Stimulated activated naive CD8-positive, alpha-beta T cell treated with anti-CD3 and anti-CD28 coated beads, Interleukin-15, amount 100 ng/mL, for 72 hours (primary cell): Measurements from ENCODE around the gene MVD.

Source experiments
- ATAC-seq: fragments of 150-1000 bp; cut with Tn5 transposase; 2 replicates; pipeline ENCODE4 v1.10.0; 2021; ENCODE audit warnings: mild to moderate bottlenecking, moderate library complexity
- DNase-seq, 2 donors: peaks; one replicate each; pipeline ENCODE4 v3.0.0; 2021 to 2022
- H3K27ac Mint-ChIP-seq, 2 donors: one replicate each; pipeline ENCODE4 v1.8.0; 2022; ENCODE audit warnings: mild to moderate bottlenecking in 2 of 2, mixed read lengths in 2 of 2, moderate library complexity in 2 of 2
- H3K27me3 Mint-ChIP-seq: one replicate; pipeline ENCODE4 v1.8.0; 2022; ENCODE audit warnings: mixed read lengths
- H3K4me1 Mint-ChIP-seq: one replicate; pipeline ENCODE4 v1.8.0; 2022; ENCODE audit warnings: mild to moderate bottlenecking, mixed read lengths
- H3K4me3 Mint-ChIP-seq, 2 donors: one replicate each; pipeline ENCODE4 v1.8.0; 2022; ENCODE audit warnings: mild to moderate bottlenecking in 2 of 2, mixed read lengths in 2 of 2, moderate library complexity in 1 of 2
- H3K9me3 Mint-ChIP-seq, 2 donors: one replicate each; pipeline ENCODE4 v1.8.0; 2022; ENCODE audit warnings: mixed read lengths in 2 of 2

Gene MVD, protein sequence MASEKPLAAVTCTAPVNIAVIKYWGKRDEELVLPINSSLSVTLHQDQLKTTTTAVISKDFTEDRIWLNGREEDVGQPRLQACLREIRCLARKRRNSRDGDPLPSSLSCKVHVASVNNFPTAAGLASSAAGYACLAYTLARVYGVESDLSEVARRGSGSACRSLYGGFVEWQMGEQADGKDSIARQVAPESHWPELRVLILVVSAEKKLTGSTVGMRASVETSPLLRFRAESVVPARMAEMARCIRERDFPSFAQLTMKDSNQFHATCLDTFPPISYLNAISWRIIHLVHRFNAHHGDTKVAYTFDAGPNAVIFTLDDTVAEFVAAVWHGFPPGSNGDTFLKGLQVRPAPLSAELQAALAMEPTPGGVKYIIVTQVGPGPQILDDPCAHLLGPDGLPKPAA

GRCh38 chr16:88662843-88663606 lies at the start of gene MVD:
Gene MVD, minus strand, starts transcription at chr16:88663091. Its CDS starts 11 bp downstream, at chr16:88663080.
- peak; percentile 94 to 97 for DNase-seq
- Mint-ChIP-seq H3K4me1 (peaks cover 31% of the 10 kb centered on the region), H3K27ac (peak within 1 kb of the TSS; percentile 91 to 96), H3K9me3 (no peaks in the 10 kb centered on the region), H3K4me3 (peak within 1 kb of the TSS; percentile 94 to 97), H3K27me3 (no peaks in the 10 kb centered on the region)
- ATAC-seq, result peak; percentile 98

GRCh38 chr16:88712362-88712979 lies 49.6 kb upstream of the MVD start:
- Mint-ChIP-seq H3K4me3 (no peak overlapping the region), H3K4me1 (peaks cover 33% of the 10 kb centered on the region), H3K27ac (no peak overlapping the region), H3K9me3 (no peaks in the 10 kb centered on the region), H3K27me3 (no peaks in the 10 kb centered on the region)
- no peak for DNase-seq
- ATAC-seq, result no peak

DNA sequence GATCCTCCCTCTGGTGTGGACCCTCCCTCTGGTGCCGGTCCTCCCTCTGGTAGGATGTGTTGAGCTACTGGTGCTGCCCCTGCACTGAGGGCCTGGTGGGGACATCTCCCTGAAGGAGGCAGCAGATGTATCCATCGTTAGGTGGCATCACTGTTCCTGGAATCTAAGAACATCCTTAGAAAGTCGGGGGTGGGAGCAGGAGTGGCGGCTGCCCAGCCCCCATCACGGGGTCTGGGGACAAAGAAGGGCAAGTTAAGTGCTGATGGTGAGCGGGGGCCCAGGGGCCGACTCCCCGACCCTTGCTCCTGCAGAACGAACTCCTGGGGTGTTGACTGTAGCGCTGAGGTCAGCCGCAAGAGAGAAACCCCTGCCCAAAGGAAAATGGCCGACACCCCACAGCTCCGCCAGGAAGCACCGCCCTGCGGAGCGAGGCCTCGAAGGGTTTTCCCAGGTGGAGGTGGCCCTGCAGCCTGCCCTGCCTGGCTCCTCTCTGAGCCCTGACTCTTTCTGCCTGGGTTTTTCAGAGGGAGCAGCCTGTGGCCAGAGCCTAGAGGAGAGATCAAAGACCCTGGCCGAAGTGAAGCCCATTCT lies 49.0 kb upstream of the MVD start:
- Mint-ChIP-seq H3K27ac (peak overlapping the region; percentile 8 to 80), H3K9me3 (no peaks in the 10 kb centered on the region), H3K4me3 (no peak overlapping the region), H3K4me1 (peaks cover 40% of the 10 kb centered on the region), H3K27me3 (no peaks in the 10 kb centered on the region)
- DNase-seq (no peak), ATAC-seq (no peak)

DNA sequence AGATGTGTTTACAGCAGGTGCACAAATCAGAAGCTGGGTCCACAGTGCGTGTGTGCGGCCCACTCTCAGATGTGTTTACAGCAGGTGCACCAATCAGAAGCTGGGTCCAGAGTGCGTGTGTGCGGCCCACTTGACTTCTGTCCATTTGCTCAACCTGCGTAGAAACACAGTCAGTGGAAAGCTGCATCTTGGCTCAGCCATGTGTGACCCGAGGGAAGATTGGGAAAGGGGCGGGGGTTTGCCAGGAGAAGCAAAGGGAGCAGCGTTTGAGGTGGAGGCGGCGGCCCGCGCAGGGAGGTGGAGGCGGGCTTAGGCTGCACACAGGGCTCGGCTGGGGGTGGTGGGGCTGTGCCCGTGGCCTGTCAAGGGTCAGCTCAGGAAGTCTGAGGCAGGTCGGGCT lies 47.7 kb upstream of the MVD start:
- Mint-ChIP-seq H3K4me1 (peaks cover 41% of the 10 kb centered on the region), H3K4me3 (no peak overlapping the region), H3K27me3 (no peaks in the 10 kb centered on the region), H3K27ac (peak overlapping the region in 1 of 2 donors; percentile 95), H3K9me3 (no peaks in the 10 kb centered on the region)
- ATAC-seq (no peak), DNase-seq (no peak)

DNA sequence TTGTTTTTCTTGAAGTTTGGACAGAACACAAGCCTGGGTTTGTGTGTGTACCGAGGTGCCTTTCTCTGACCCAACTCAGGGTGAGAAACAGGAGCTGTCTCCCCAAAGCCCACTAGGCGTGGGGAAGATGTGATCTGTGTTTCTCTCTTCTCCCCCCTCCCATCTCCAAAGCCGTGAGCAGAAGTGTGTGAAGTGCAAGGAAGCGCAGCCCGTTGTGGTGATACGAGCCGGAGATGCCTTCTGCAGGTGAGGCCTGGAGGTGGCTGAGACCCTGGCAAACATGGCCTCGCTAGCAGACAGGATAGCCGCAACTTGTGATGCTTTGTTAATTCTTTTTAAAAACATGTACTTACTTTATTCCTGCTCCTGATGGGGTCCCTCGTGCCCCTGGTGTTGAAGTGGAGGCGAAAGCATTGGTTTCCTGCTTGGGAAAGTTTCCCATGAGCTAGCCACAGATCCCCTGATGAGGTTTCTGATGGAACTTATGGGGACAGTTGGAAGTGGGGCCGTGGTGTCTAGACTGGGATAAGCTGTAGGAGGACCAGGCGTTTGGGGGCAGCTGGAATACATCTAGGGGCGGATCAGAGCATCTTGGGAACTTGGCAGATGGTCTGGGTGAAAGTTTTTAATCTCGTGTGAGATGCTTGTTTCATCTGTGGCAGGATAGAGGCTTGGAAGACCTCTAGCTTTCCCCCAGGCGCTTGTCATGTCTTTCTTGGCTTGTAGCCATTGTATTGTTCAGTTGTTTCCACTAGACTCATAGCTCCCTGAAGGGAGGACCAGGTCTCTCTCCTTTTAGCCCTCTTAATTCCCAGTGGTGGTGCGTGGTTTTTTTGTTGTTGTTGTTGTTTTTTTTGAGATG lies 44.3 kb upstream of the MVD start:
- no peaks in the 10 kb centered on the region for H3K27me3 Mint-ChIP-seq
- H3K4me3 Mint-ChIP-seq, result peak overlapping the region; percentile 88 to 89
- DNase-seq (no peak), ATAC-seq (no peak)
- no peaks in the 10 kb centered on the region for H3K9me3 Mint-ChIP-seq
- peaks cover 74% of the 10 kb centered on the region for H3K4me1 Mint-ChIP-seq
- H3K27ac Mint-ChIP-seq, result peak overlapping the region; percentile 54 to 83

DNA sequence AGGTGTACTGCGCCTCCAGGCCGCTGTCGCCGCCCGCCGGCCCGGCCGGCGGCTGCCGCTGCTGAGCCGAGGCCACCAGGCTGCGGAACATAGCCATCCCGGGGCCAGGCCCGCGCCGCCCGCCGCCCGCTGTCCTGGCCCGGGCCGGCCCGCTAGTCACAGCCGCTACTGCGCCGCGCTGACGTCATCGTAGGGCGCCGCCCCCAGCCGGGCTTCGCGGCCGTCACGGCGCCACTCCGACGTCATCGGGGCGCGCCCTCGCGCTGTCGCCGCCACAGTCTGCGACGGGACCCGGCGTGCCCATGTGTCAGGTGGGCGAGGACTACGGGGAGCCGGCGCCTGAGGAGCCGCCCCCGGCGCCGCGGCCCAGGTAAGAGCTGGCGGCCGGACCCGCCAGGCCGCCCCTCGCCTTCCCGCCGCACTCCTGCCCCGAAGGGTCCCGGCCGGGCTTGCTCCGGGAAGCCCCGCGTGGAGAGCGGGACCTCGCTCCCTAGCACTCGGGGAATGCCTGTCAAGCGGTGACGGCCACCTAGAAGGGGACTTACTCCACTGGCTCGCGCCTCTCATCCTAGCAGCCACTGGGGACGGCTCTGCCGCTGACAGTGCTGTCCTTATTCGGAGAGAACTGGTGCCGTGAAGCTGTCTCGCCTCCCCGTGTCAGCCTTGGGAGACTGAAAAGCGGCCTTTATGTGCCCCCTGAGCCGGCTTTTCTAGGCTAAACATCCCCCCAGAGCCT lies 43.5 kb upstream of the MVD start, which contains the start of the genes CTU2 and RNF166:
Gene CTU2, plus strand, starts transcription at position 275 of the 736 bp plus-strand sequence. Its CDS starts 28 bp downstream, at position 303.
Gene RNF166, minus strand, starts transcription at position 180 of the 736 bp plus-strand sequence. Its CDS starts 83 bp downstream, at position 97.
- DNase-seq (peak; percentile 92 to 93), ATAC-seq (peak; percentile 81)
- H3K4me1 Mint-ChIP-seq, result peaks cover 75% of the 10 kb centered on the region

DNA sequence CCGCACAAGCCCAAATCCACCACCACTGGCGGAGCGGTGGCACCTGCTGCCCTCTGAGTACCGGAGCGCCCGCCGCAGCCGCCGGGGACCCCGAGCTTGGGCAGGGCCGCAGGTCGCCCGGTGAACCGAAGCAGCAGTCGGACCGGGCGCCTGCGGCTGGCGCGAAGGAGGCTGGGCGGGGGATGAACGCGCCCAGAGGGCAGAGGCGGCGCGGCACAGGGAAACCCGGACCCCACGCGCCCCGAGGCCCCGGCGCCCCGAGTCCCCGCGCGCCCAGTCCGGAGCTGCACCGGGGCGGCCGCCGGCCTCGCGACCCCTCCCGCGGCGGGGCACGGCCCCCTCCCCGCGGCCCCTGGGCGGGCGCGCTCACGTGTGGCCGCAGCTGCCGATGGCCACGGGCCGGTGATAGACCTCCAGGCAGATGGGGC lies 42.9 kb upstream of the MVD start:
- peak overlapping the region; percentile 87 to 93 for H3K27ac Mint-ChIP-seq
- DNase-seq, result peak in 1 of 2 donors; percentile 41
- no peaks in the 10 kb centered on the region for H3K27me3 Mint-ChIP-seq
- no peaks in the 10 kb centered on the region for H3K9me3 Mint-ChIP-seq
- peak; percentile 30 for ATAC-seq
- H3K4me3 Mint-ChIP-seq, result peak overlapping the region; percentile 82 to 93
- peaks cover 76% of the 10 kb centered on the region for H3K4me1 Mint-ChIP-seq

More for the DNA sequence above, 43.5 kb upstream of the MVD start, which contains the start of the genes CTU2 and RNF166:
- Mint-ChIP-seq H3K9me3 (no peaks in the 10 kb centered on the region), H3K27me3 (no peaks in the 10 kb centered on the region), H3K4me3 (peak within 1 kb of the TSS; percentile 88 to 93), H3K27ac (peak within 1 kb of the TSS; percentile 87 to 93)

GRCh38 chr16:88705076-88705684 lies 42.3 kb upstream of the MVD start:
- Mint-ChIP-seq H3K27me3 (no peaks in the 10 kb centered on the region), H3K27ac (peak overlapping the region; percentile 87 to 93), H3K4me1 (peaks cover 76% of the 10 kb centered on the region), H3K4me3 (peak overlapping the region; percentile 82 to 93), H3K9me3 (no peaks in the 10 kb centered on the region)
- no peak for DNase-seq
- ATAC-seq, result no peak

DNA sequence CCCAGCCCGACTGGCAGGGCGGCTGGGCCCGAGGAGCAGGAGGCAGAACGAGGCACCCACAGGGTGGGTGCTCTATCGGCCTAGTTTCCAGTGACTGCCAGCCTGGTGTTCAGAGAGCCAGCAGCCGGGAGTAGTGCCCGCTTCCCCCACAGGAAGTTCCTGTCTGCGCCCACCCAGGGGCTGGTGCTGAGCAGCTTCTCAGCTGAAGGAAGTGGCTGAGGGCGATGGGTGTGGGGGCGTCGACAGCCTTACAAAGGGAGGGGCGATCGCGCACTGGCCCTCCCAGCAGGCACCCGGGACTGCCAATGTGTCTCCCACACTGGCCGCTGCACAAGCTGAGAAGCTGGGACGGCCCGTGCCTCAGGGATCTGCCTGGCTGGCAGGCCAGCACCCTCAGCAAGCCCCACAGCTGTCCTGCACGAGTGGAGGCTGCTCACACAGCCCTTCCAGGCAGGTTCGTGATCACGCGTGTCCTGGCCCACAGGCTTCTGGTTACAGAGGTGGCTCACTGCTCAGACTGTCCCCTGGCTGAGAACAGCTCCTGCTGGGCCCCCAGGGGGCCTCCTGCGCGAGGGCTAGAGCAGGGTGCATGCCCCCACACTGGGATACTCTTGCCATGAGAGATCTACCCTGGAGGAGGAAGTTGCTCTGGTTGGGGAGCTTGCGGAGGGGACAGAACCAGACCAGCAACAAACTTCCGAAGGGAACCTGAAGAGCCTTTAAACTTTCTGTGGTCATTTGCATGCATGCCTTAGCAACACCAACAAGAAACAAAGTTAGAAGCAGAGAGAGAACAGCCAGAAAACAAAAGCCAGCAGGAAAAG lies 40.8 kb upstream of the MVD start:
- Mint-ChIP-seq H3K27ac (peak overlapping the region; percentile 90 to 97), H3K4me1 (peaks cover 83% of the 10 kb centered on the region), H3K9me3 (no peaks in the 10 kb centered on the region), H3K4me3 (peak overlapping the region; percentile 82 to 93), H3K27me3 (no peaks in the 10 kb centered on the region)
- peak; percentile 53 for ATAC-seq
- DNase-seq, result peak; percentile 67 to 76

DNA sequence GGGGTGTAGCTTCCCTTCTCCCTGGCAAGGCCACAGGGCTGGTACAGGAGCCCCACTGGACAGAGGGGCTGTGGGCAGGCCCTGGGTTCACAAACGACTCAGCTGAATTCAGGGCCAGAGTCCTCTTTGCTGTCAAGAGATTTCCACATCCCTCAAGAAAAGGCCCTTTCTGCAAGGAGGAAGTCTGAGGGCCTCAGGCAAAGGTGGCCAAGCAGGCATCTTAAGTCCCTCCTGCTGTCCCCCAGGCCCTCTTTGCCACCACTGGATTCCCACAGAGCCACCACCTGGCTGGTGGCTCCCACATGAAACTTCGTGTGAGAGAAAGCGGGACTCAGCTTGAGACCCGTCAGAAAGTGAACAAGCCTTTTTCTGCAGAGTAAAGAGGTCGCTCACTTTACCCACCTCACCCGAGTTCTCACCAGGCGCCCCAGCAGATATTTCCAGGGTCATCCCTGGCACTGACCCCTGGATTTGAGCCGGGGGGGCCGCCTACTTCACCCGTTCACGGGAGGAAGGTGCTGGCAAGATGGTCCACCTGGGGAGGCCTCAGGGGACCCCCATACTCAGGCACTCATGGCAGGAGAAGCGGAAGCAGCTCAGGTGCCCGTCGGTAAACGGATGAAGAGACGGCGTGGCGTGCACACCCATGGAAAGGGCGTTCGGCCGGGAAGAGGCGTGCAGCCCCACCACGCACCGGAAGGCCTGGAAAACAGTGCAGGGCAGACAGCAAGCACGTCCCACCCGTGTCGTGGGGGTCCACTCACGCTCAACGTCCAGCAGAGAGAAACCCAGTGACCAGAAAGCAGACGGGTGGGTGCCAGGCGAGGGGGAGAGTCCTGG lies 39.7 kb upstream of the MVD start:
- Mint-ChIP-seq H3K27me3 (no peaks in the 10 kb centered on the region), H3K9me3 (no peaks in the 10 kb centered on the region), H3K4me1 (peaks cover 88% of the 10 kb centered on the region), H3K27ac (peak overlapping the region; percentile 96 to 97), H3K4me3 (peak overlapping the region; percentile 82 to 93)
- DNase-seq, result no peak
- ATAC-seq, result no peak

DNA sequence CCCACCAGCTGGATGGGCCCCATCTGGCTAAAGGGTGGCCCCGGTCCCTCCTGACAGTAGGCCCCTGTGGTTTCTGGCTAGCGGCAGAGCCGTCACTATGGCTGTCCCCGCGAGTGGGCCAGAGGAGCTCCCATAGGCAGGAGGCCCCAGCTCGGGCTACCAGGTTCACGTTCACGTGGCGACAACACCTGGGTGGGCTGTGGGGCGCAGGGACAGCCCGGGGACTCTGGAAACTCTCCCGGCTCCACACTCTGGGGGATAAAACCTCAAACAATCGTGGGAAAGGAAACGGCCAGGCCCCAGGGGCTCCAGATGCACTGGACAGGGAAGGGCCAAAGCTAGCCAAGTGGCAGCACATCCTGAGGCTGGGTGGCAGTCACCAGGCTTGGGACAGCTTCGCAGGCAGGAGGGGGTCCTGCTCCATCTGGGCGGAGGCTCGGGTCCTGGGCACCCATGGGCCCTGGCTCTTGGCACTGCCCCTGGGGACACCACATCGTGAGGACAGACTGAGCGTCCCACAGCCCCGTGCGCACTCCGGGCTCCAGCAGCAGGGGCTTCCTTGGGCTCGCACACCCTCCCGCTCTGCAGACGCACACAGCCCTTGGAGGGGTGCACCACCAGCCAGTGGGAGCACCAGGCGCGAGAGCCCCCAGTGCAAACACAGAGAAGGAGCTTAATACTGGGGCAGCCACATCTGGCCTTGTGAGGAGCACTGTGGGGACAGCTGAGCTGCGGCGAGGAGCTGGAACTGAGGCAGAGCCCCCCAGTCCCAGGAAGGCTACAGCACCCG lies 38.9 kb upstream of the MVD start:
- Mint-ChIP-seq H3K4me3 (peak overlapping the region; percentile 82 to 93), H3K4me1 (peaks cover 83% of the 10 kb centered on the region), H3K27ac (peak overlapping the region in 1 of 2 donors; percentile 96), H3K27me3 (no peaks in the 10 kb centered on the region), H3K9me3 (no peaks in the 10 kb centered on the region)
- ATAC-seq, result no peak
- no peak for DNase-seq
